Chondrocyte (in vitro differentiated cells): Measurements from ENCODE around the gene FLOT1. TPM values are rescaled to one million over a fixed set of nuclear protein-coding genes. Genes with fewer than 3 reads are reported as not detected.
A peak's percentile ranks its signal among the peaks of the same experiment; 100 is the strongest.

ENCODE experiments used
- DNase-seq: peaks from one replicate; pipeline ENCODE4 v3.0.0; 2021; ENCODE audit warnings: mixed read lengths, low spot score
- H3K27ac Mint-ChIP-seq: one replicate; pipeline ENCODE4 v1.8.0; 2021; ENCODE audit warnings: mild to moderate bottlenecking, moderate library complexity, mixed read lengths; ENCODE audit not compliant: unreplicated experiment
- H3K27me3 Mint-ChIP-seq: 2 replicates; pipeline ENCODE4 v1.8.0; 2021; ENCODE audit warnings: low read depth, mixed read lengths
- H3K36me3 Mint-ChIP-seq: 2 replicates; pipeline ENCODE4 v1.8.0; 2021; ENCODE audit warnings: low read depth, mixed read lengths
- H3K4me1 Mint-ChIP-seq: 2 replicates; pipeline ENCODE4 v1.8.0; 2021; ENCODE audit warnings: low read depth, mild to moderate bottlenecking, mixed read lengths
- H3K4me3 Mint-ChIP-seq: one replicate; pipeline ENCODE4 v1.8.0; 2021; ENCODE audit warnings: mild to moderate bottlenecking, moderate library complexity, mixed read lengths; ENCODE audit not compliant: unreplicated experiment
- H3K9me3 Mint-ChIP-seq: 2 replicates; pipeline ENCODE4 v1.8.0; 2021; ENCODE audit warnings: low read depth, mixed read lengths
- CTCF ChIP-seq: fragments of 200-600 bp; sonication (generic); IDR thresholded peaks from 2 replicates; pipeline ENCODE4 v1.5.0; 2021; ENCODE audit warnings: antibody characterized with exemption, mild to moderate bottlenecking, moderate library complexity
- total RNA-seq: library from RNA; stranded (reverse); gene quantifications from 3 replicates; pipeline ENCODE4 v1.2.1, GENCODE V29; 2021

Gene FLOT1
- total RNA-seq, 1 donor from 2014 or later: 66.8 TPM

- H3K27me3 Mint-ChIP-seq: no peaks in the 10 kb centered on the region
These were observed 57.9 kb downstream of the FLOT1 start for GRCh38 chr6:30684386-30685156.

DNA sequence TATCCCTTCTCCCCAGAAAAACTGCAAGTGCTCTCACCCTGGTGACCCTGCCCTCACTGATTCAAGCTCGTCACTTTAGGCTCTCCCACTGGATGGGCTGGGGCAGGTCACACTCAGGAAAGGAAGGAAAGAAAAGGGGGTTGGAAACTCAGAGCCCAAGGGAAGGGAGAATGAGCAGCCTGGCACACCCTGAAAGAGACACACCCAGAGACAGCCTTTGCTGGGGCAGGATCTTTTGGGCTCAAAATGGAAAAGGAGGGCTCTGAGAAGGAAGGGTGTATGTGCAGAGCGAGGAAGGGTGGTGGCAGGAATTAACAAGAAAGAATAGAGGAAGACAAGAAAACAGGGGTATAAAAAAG is 58.5 kb downstream of the FLOT1 start:
- H3K9me3 Mint-ChIP-seq: no peaks in the 10 kb centered on the region
- no peak for TF ChIP-seq CTCF
- peaks cover 32% of the 10 kb centered on the region for H3K36me3 Mint-ChIP-seq
- no peaks in the 10 kb centered on the region for H3K27me3 Mint-ChIP-seq
- H3K27ac Mint-ChIP-seq: peak overlapping the region; percentile 97
- no peak for DNase-seq
- H3K4me1 Mint-ChIP-seq: peaks cover 66% of the 10 kb centered on the region
- H3K4me3 Mint-ChIP-seq: peak overlapping the region; percentile 99

More at GRCh38 chr6:30684386-30685156, 57.9 kb downstream of the FLOT1 start:
- Mint-ChIP-seq H3K4me1 (peaks cover 66% of the 10 kb centered on the region), H3K27ac (peak overlapping the region; percentile 97), H3K9me3 (no peaks in the 10 kb centered on the region), H3K4me3 (peak overlapping the region; percentile 99), H3K36me3 (peaks cover 31% of the 10 kb centered on the region)
- DNase-seq: no peak
- no peak for TF ChIP-seq CTCF

DNA sequence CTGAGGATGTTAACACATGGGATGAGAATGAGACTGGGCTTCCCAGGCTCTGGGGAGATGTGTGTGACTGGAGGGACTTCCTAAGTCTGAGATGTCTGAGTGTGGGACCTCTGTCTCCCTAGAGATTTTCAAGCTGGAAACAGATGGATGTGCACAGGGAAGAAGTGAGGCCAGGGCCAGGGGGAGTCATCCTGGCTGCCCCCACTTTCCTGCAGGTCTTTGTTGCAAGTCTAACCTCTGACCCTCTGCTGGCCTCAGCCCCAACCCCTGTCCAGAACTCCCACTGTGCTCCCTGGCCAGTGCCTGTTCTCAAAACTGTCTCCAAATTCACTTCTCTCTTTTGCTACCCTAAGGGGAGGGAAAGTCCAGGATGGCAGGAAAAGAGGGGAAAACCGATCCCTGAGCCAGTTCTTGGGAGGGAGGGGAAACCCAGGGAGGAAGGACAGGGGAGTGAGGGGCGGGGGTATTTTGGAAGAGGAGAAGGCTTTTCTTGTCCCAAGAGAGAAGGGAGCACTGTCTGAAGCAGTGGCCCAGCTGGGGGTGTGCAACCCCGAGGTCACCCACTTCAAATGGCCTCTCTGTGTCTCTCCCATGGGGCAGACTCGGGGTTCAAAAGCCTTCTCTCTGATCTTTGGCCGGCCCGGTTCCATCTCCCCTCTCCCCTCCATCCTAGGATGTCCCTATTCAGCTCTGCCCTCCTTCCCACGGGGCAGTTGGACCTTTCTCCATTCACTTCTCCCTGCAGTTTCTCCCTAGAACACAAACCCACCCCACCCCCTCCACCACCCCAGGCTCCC is 59.1 kb downstream of the FLOT1 start:
- no peaks in the 10 kb centered on the region for H3K27me3 Mint-ChIP-seq
- H3K4me3 Mint-ChIP-seq: peak overlapping the region; percentile 99
- TF ChIP-seq CTCF: no peak
- H3K4me1 Mint-ChIP-seq: peaks cover 66% of the 10 kb centered on the region
- no peaks in the 10 kb centered on the region for H3K9me3 Mint-ChIP-seq
- DNase-seq: no peak
- H3K36me3 Mint-ChIP-seq: peaks cover 35% of the 10 kb centered on the region
- peak overlapping the region; percentile 97 for H3K27ac Mint-ChIP-seq

GRCh38 chr6:30682143-30683117 is 60.1 kb downstream of the FLOT1 start:
- no peaks in the 10 kb centered on the region for H3K27me3 Mint-ChIP-seq
- H3K9me3 Mint-ChIP-seq: no peaks in the 10 kb centered on the region
- peaks cover 57% of the 10 kb centered on the region for H3K4me1 Mint-ChIP-seq
- peaks cover 35% of the 10 kb centered on the region for H3K36me3 Mint-ChIP-seq
- peak overlapping the region; percentile 97 for H3K27ac Mint-ChIP-seq
- DNase-seq: no peak
- H3K4me3 Mint-ChIP-seq: peak overlapping the region; percentile 99
- no peak for TF ChIP-seq CTCF

- Mint-ChIP-seq H3K36me3 (peaks cover 38% of the 10 kb centered on the region), H3K4me1 (peaks cover 57% of the 10 kb centered on the region), H3K27ac (peak overlapping the region; percentile 97), H3K27me3 (no peaks in the 10 kb centered on the region), H3K9me3 (no peaks in the 10 kb centered on the region), H3K4me3 (peak overlapping the region; percentile 99)
- TF ChIP-seq CTCF: no peak
- DNase-seq: no peak
These were observed 60.7 kb downstream of the FLOT1 start for GRCh38 chr6:30681766-30682142.
